HG03378 (cell line): Measurements from ENCODE around the gene RNF19B.
A peak's percentile ranks its signal among the peaks of the same experiment; 100 is the strongest.

Source experiments
- ATAC-seq: cut with Tn5 transposase; IDR thresholded peaks from one replicate; pipeline ENCODE4 v1.9.1; 2021; ENCODE audit warnings: mild to moderate bottlenecking, moderate library complexity; ENCODE audit not compliant: unreplicated experiment

RNF19B gene

GRCh38 chr1:32969566-32969965, 5.0 kb upstream of the RNF19B start:
- ATAC-seq: no peak

- ATAC-seq: no peak
These were observed 3.4 kb upstream of the RNF19B start for GRCh38 chr1:32967888-32968568.

GRCh38 chr1:32966900-32967299, 2.3 kb upstream of the RNF19B start:
- no peak for ATAC-seq

- no peak for ATAC-seq
These were observed 690 bp upstream of the RNF19B start for GRCh38 chr1:32965251-32965747.

- ATAC-seq: no peak
These were observed 706 bp downstream of the RNF19B start for GRCh38 chr1:32963746-32964460.

GRCh38 chr1:32962248-32962896, 2.2 kb downstream of the RNF19B start:
- peak; percentile 35 for ATAC-seq

GRCh38 chr1:32960819-32961355, 3.7 kb downstream of the RNF19B start:
- no peak for ATAC-seq

- no peak for ATAC-seq
These were observed 4.3 kb downstream of the RNF19B start for GRCh38 chr1:32960342-32960741.

GRCh38 chr1:32958827-32959226, 5.8 kb downstream of the RNF19B start:
- ATAC-seq: no peak

GRCh38 chr1:32957017-32957416, 7.6 kb downstream of the RNF19B start:
- no peak for ATAC-seq

- ATAC-seq: no peak
These were observed 10.4 kb downstream of the RNF19B start for GRCh38 chr1:32954168-32954567.

GRCh38 chr1:32953495-32953894, 11.1 kb downstream of the RNF19B start:
- ATAC-seq: no peak

- ATAC-seq: no peak
These were observed 15.1 kb downstream of the RNF19B start for GRCh38 chr1:32949519-32949918.

- ATAC-seq: no peak
These were observed 15.7 kb downstream of the RNF19B start for GRCh38 chr1:32948905-32949304.

- no peak for ATAC-seq
These were observed 16.3 kb downstream of the RNF19B start for GRCh38 chr1:32948390-32948722.

GRCh38 chr1:32947669-32948389, 16.8 kb downstream of the RNF19B start:
- no peak for ATAC-seq

- ATAC-seq: no peak
These were observed 18.2 kb downstream of the RNF19B start for GRCh38 chr1:32946413-32946812.

- ATAC-seq: no peak
These were observed 20.4 kb downstream of the RNF19B start for GRCh38 chr1:32944180-32944579.

GRCh38 chr1:32939655-32940371, 24.8 kb downstream of the RNF19B start:
- ATAC-seq: no peak

GRCh38 chr1:32937061-32937460, 27.5 kb downstream of the RNF19B start:
- no peak for ATAC-seq
